ENCODE measurements around the gene CSTPP1. TPM values are rescaled to one million over a fixed set of nuclear protein-coding genes. Genes with fewer than 3 reads are reported as not detected.

The CSTPP1 gene
- polyA plus RNA-seq, 1 donor (not counting 4 experiments of a cell fraction or from before 2014, with no cell fraction given), result 20.0 TPM

DNA sequence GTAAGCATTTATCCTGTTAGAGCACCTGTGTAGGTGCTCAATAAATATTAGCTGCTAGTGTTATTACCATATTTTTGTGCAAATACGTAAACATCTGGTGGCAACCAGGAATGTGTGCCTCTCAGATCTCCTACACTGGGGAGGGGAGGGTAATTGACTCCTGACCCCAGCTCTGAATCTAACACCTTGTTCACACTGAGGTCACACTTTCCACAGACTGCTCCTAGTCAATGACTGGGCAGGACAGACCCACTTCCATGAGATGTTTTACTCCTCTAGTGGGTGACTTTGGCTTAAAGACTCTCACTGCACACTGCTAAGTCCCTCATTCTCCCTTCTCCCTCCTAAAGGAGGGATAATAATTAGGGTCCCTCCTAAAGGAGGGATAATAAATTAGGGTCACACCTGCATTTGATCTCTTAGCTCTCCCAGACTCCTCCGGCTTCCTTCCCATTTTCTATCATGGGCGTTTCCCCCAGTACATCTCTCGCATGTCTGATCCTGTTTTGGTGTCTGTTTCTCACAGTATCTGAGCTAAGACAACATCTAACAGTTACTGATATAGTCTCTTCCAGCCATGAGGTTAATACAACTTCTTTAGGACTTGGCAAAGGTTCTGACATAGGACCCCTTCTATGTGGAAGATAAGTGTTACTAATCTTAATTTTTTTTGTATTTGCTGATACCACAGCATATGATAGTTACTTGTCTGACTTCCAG lies 8.0 kb downstream of the CSTPP1 start:
- H3K36me3 ChIP-seq (ENCODE audit: control insufficient read depth in 2 of 2, extremely low read depth in 1 of 2, insufficient read depth in 2 of 2, low read length in 2 of 2), result no peaks in the 10 kb centered on the region
- H2AFZ ChIP-seq (ENCODE audit: control insufficient read depth, low read length), result peak overlapping the region; percentile 35
- DNase-seq (ENCODE audit: low read depth, low spot score) (no peak), FAIRE-seq (peak; percentile 81)
- H3K79me2 ChIP-seq (ENCODE audit: control insufficient read depth, insufficient read depth, low read length), result no peaks in the 10 kb centered on the region
- H3K9me1 ChIP-seq (ENCODE audit: control insufficient read depth, extremely low read depth, insufficient read depth, low read length), result no peaks in the 10 kb centered on the region
- H3K27ac ChIP-seq (ENCODE audit: control insufficient read depth, insufficient read depth, low read length), result peak overlapping the region; percentile 10
- TF ChIP-seq, protein P1, sequence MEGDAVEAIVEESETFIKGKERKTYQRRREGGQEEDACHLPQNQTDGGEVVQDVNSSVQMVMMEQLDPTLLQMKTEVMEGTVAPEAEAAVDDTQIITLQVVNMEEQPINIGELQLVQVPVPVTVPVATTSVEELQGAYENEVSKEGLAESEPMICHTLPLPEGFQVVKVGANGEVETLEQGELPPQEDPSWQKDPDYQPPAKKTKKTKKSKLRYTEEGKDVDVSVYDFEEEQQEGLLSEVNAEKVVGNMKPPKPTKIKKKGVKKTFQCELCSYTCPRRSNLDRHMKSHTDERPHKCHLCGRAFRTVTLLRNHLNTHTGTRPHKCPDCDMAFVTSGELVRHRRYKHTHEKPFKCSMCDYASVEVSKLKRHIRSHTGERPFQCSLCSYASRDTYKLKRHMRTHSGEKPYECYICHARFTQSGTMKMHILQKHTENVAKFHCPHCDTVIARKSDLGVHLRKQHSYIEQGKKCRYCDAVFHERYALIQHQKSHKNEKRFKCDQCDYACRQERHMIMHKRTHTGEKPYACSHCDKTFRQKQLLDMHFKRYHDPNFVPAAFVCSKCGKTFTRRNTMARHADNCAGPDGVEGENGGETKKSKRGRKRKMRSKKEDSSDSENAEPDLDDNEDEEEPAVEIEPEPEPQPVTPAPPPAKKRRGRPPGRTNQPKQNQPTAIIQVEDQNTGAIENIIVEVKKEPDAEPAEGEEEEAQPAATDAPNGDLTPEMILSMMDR (optimal IDR thresholded peaks at IDR 0.05 in 1 of 3, IDR thresholded peaks at IDR 0.05 in 1 of 3, conservative IDR thresholded peaks at IDR 0.05 in 1 of 3; ENCODE audit: extremely low read depth in 1 of 3, insufficient read depth in 2 of 3, low read length in 3 of 3), result no peak
- TF ChIP-seq EZH2 (IDR thresholded peaks at IDR 0.05; ENCODE audit: low read length), result no peak
- H4K20me1 ChIP-seq (ENCODE audit: control insufficient read depth, extremely low read depth, insufficient read depth, low read length), result no peaks in the 10 kb centered on the region
- H3K4me2 ChIP-seq (ENCODE audit: control insufficient read depth, extremely low read depth, insufficient read depth, low read depth, low read length), result peak overlapping the region; percentile 34
- no peak overlapping the region for H3K4me3 ChIP-seq (ENCODE audit: control insufficient read depth in 2 of 3, extremely low read depth in 1 of 3, insufficient read depth in 2 of 3, low read depth in 1 of 3, low read length in 3 of 3)
- H3K9ac ChIP-seq (ENCODE audit: control insufficient read depth, extremely low read depth, insufficient read depth, low read length), result no peak overlapping the region
- dilution Hi-C loops (cut with MboI; ENCODE audit: extremely low pct_ligation_motif_present, low sequenced_read_pairs), result no loop called here
- no peaks in the 10 kb centered on the region for H3K27me3 ChIP-seq (ENCODE audit: control insufficient read depth, extremely low read depth, insufficient read depth, low read length)
- no peaks in the 10 kb centered on the region for H3K9me3 ChIP-seq (ENCODE audit: control insufficient read depth, low read depth, low read length)
- H3K4me1 ChIP-seq (ENCODE audit: control insufficient read depth, extremely low read depth, insufficient read depth, low read length), result peaks cover 24% of the 10 kb centered on the region

DNA sequence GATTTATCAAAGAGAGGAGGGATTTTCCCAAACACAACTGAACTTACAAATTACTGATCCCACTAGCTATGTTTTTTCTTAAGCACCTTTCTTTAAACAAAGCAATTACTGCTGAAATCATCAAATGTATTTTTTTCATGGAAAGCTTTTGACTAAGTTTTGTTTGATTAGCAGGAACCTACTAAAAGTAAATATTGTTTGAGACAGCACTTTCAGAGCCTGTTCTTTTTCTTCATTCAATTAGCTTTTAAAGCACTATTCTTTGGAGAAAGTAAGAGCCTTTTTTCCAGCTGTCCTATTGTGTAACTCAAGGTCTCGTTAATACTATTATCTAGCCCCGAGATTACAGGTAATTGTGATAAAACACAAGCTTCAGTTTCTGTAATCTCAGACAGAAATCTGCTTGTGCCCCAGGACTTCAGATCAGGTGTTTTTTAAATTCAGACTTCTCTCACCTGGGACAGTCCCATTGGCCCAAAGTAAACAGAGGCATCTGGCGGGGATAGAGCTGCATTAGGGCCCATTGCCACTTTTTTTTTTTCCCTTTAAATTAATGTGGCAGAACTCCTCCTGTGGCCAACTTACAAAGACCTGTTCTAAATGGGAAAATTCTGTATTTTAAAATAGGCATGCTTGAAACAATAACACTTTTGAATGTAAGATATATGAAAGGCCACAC lies 11.0 kb downstream of the CSTPP1 start:
- Histone ChIP-seq H3K4me2 (ENCODE audit: control insufficient read depth, extremely low read depth, insufficient read depth, low read depth, low read length) (peak overlapping the region; percentile 47), H4K20me1 (ENCODE audit: control insufficient read depth, extremely low read depth, insufficient read depth, low read length) (no peaks in the 10 kb centered on the region), H3K4me1 (ENCODE audit: control insufficient read depth, extremely low read depth, insufficient read depth, low read length) (peaks cover 31% of the 10 kb centered on the region), H3K27me3 (ENCODE audit: control insufficient read depth, extremely low read depth, insufficient read depth, low read length) (no peaks in the 10 kb centered on the region), H2AFZ (ENCODE audit: control insufficient read depth, low read length) (no peak overlapping the region), H3K4me3 (ENCODE audit: control insufficient read depth in 2 of 3, extremely low read depth in 1 of 3, insufficient read depth in 2 of 3, low read depth in 1 of 3, low read length in 3 of 3) (no peak overlapping the region), H3K9me3 (ENCODE audit: control insufficient read depth, low read depth, low read length) (no peaks in the 10 kb centered on the region), H3K27ac (ENCODE audit: control insufficient read depth, insufficient read depth, low read length) (no peak overlapping the region), H3K9ac (ENCODE audit: control insufficient read depth, extremely low read depth, insufficient read depth, low read length) (no peak overlapping the region), H3K36me3 (ENCODE audit: control insufficient read depth in 2 of 2, extremely low read depth in 1 of 2, insufficient read depth in 2 of 2, low read length in 2 of 2) (peaks cover 0 to 1% of the 10 kb centered on the region in 2 experiments), H3K9me1 (ENCODE audit: control insufficient read depth, extremely low read depth, insufficient read depth, low read length) (no peaks in the 10 kb centered on the region), H3K79me2 (ENCODE audit: control insufficient read depth, insufficient read depth, low read length) (no peaks in the 10 kb centered on the region)
- dilution Hi-C loops (cut with MboI; ENCODE audit: extremely low pct_ligation_motif_present, low sequenced_read_pairs), result no loop called here
- TF ChIP-seq EZH2 (IDR thresholded peaks at IDR 0.05; ENCODE audit: low read length), result no peak
- TF ChIP-seq, protein P1 (optimal IDR thresholded peaks at IDR 0.05 in 1 of 3, IDR thresholded peaks at IDR 0.05 in 1 of 3, conservative IDR thresholded peaks at IDR 0.05 in 1 of 3; ENCODE audit: extremely low read depth in 1 of 3, insufficient read depth in 2 of 3, low read length in 3 of 3), result no peak
- FAIRE-seq, result no peak
- no peak for DNase-seq (ENCODE audit: low read depth, low spot score)
